ENCODE measurements around the gene RLBP1. TPM values are rescaled to one million over a fixed set of nuclear protein-coding genes. Genes with fewer than 3 reads are reported as not detected.

RLBP1 gene
- total and polyA plus RNA-seq, 2 donors (not counting 3 experiments of a cell fraction or from before 2014, with no cell fraction given) = not detected

DNA sequence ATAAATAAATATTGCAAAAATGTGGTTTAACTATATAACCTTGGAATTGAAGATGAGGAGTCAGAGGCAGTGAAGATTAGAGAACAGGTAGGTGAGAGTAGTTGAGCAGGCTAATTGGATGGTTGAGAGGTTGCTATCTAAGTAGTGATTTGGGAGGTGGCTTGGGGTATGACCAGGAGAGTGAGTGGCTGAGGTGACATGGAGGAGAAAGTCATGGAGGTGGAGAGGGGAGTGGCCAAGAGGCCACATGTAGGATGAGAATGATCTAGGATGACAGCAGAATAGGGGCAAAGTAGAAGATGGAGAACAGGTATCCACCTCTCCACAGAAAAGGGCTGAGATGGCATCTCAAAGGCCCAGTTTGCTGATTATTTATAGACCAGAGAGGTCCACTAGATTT is 10.5 kb upstream of the RLBP1 start:
- intact Hi-C loops (cut with micrococcal nuclease) = loop anchor here (1.0 kb wide), 1 partner anchor 11 kb away; the partner anchor contains the start of gene FANCI
- no peak overlapping the region for H3K4me3 ChIP-seq (replicated peaks in 1 of 3; ENCODE audit: insufficient read depth in 1 of 3, low read depth in 1 of 3, low read length in 3 of 3)
- H3K4me2 ChIP-seq (ENCODE audit: insufficient read depth, low read length) = no peak overlapping the region
- ChIA-PET CTCF (interaction anchor here (2.2 kb wide), 1 partner anchor 25 kb away, joined by 9 read pairs; no protein-coding TSS in a partner anchor), POLR2A (no interaction called here)
- no peaks in the 10 kb centered on the region for H3K9me1 ChIP-seq (replicated peaks; ENCODE audit: control insufficient read depth, extremely low read depth, insufficient read depth, low read length)
- no peaks in the 10 kb centered on the region for H3K9me3 ChIP-seq (replicated peaks; ENCODE audit: control insufficient read depth, insufficient read depth, low read length)
- H3K9ac ChIP-seq (replicated peaks; ENCODE audit: extremely low read depth, insufficient read depth, low read length) = no peak overlapping the region
- no peak for FAIRE-seq
- H3K4me1 ChIP-seq (ENCODE audit: control insufficient read depth, extremely low read depth, insufficient read depth, low read length) = no peaks in the 10 kb centered on the region
- H3K27me3 ChIP-seq (ENCODE audit: control insufficient read depth in 2 of 2, insufficient read depth in 2 of 2, low read length in 2 of 2) = peaks cover 5 to 6% of the 10 kb centered on the region in 2 experiments
- H3K27ac ChIP-seq (ENCODE audit: insufficient read depth, low read depth, low read length) = no peak overlapping the region
- no peaks in the 10 kb centered on the region for H3K36me3 ChIP-seq (ENCODE audit: control insufficient read depth in 2 of 2, extremely low read depth in 1 of 2, insufficient read depth in 2 of 2, low read length in 2 of 2)
- BruUV-seq (replicated peaks) = no TSS peak
- no peaks in the 10 kb centered on the region for H4K20me1 ChIP-seq (replicated peaks; ENCODE audit: control insufficient read depth, extremely low read depth, insufficient read depth, low read length)
- TF ChIP-seq JUN (IDR thresholded peaks at IDR 0.05; ENCODE audit: borderline replicate concordance, insufficient read depth, insufficient read length, low read depth) = no peak
- no peak for TF ChIP-seq POLR2A (IDR thresholded peaks at IDR 0.05; ENCODE audit: low read depth, low read length)
- no peak for TF ChIP-seq POLR2AphosphoS5 (IDR thresholded peaks at IDR 0.05; ENCODE audit: insufficient read depth, low read depth, low read length)
- TF ChIP-seq MYC (IDR thresholded peaks at IDR 0.05; ENCODE audit: low read depth, low read length) = no peak
- no peak for TF ChIP-seq FOS (IDR thresholded peaks at IDR 0.05; ENCODE audit: borderline replicate concordance, insufficient read depth, low read length)
- dilution Hi-C loops (cut with MboI; ENCODE audit: extremely low pct_ligation_motif_present, low sequenced_read_pairs) = no loop called here
- no peaks in the 10 kb centered on the region for H3K79me2 ChIP-seq (ENCODE audit: control insufficient read depth, insufficient read depth, low read length)
- H2AFZ ChIP-seq (ENCODE audit: low read depth, low read length) = no peak overlapping the region
- DNase-seq (ENCODE audit: low read depth, low spot score) = no peak

DNA sequence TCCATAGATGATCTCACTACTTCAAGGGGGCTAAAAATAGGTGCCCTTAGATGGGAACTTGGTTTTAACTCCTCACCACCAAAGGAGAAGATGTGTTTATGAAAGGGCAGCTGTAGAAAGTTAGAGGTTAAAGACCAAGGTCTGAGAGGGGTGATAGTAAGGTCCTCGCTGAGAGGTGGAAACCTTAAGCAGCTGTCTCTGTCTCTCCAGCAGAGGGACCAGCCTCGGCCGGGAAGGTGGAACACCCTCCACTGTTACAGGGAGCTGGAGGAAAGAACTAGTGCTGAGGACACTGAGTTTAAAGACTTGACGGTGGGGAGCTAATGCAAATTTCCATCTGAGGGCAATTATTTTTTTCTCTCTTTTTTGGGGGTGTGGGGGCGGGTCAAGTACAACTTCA is 8.9 kb upstream of the RLBP1 start:
- Histone ChIP-seq H3K9me1 (replicated peaks; ENCODE audit: control insufficient read depth, extremely low read depth, insufficient read depth, low read length) (no peaks in the 10 kb centered on the region), H3K9me3 (replicated peaks; ENCODE audit: control insufficient read depth, insufficient read depth, low read length) (no peaks in the 10 kb centered on the region), H4K20me1 (replicated peaks; ENCODE audit: control insufficient read depth, extremely low read depth, insufficient read depth, low read length) (no peaks in the 10 kb centered on the region), H3K4me2 (ENCODE audit: insufficient read depth, low read length) (no peak overlapping the region), H3K79me2 (ENCODE audit: control insufficient read depth, insufficient read depth, low read length) (no peaks in the 10 kb centered on the region), H3K9ac (replicated peaks; ENCODE audit: extremely low read depth, insufficient read depth, low read length) (no peak overlapping the region), H3K36me3 (ENCODE audit: control insufficient read depth in 2 of 2, extremely low read depth in 1 of 2, insufficient read depth in 2 of 2, low read length in 2 of 2) (no peaks in the 10 kb centered on the region), H2AFZ (ENCODE audit: low read depth, low read length) (no peak overlapping the region), H3K27ac (ENCODE audit: insufficient read depth, low read depth, low read length) (no peak overlapping the region), H3K27me3 (ENCODE audit: control insufficient read depth in 2 of 2, insufficient read depth in 2 of 2, low read length in 2 of 2) (peaks cover under 1 to 3% of the 10 kb centered on the region in 2 experiments), H3K4me1 (ENCODE audit: control insufficient read depth, extremely low read depth, insufficient read depth, low read length) (no peaks in the 10 kb centered on the region), H3K4me3 (replicated peaks in 1 of 3; ENCODE audit: insufficient read depth in 1 of 3, low read depth in 1 of 3, low read length in 3 of 3) (no peak overlapping the region)
- dilution Hi-C loops (cut with MboI; ENCODE audit: extremely low pct_ligation_motif_present, low sequenced_read_pairs) = no loop called here
- FAIRE-seq = no peak
- ChIA-PET POLR2A (no interaction called here), CTCF (interaction anchor here (0.6 to 2.2 kb wide), 3 partner anchors 8 to 23 kb away, joined by 3 to 9 read pairs (median 3); no protein-coding TSS in a partner anchor)
- intact Hi-C loops (cut with micrococcal nuclease) = no loop called here
- BruUV-seq (replicated peaks) = no TSS peak
- no peak for TF ChIP-seq EZH2 (IDR thresholded peaks at IDR 0.05; ENCODE audit: borderline replicate concordance, low read depth, low read length, severe bottlenecking)
- TF ChIP-seq GATA2 (IDR thresholded peaks at IDR 0.05; ENCODE audit: insufficient read depth, insufficient read length, low read depth, low read length) = no peak
- no peak for TF ChIP-seq JUN (IDR thresholded peaks at IDR 0.05; ENCODE audit: borderline replicate concordance, insufficient read depth, insufficient read length, low read depth)
- TF ChIP-seq, protein P1, sequence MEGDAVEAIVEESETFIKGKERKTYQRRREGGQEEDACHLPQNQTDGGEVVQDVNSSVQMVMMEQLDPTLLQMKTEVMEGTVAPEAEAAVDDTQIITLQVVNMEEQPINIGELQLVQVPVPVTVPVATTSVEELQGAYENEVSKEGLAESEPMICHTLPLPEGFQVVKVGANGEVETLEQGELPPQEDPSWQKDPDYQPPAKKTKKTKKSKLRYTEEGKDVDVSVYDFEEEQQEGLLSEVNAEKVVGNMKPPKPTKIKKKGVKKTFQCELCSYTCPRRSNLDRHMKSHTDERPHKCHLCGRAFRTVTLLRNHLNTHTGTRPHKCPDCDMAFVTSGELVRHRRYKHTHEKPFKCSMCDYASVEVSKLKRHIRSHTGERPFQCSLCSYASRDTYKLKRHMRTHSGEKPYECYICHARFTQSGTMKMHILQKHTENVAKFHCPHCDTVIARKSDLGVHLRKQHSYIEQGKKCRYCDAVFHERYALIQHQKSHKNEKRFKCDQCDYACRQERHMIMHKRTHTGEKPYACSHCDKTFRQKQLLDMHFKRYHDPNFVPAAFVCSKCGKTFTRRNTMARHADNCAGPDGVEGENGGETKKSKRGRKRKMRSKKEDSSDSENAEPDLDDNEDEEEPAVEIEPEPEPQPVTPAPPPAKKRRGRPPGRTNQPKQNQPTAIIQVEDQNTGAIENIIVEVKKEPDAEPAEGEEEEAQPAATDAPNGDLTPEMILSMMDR (IDR thresholded peaks at IDR 0.05; ENCODE audit: extremely low read depth in 1 of 2, insufficient read depth in 1 of 2, low read depth in 1 of 2, low read length in 2 of 2) = no peak
- TF ChIP-seq, protein P2, sequence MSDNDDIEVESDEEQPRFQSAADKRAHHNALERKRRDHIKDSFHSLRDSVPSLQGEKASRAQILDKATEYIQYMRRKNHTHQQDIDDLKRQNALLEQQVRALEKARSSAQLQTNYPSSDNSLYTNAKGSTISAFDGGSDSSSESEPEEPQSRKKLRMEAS (IDR thresholded peaks at IDR 0.05; ENCODE audit: insufficient read depth, insufficient read length) = no peak
- TF ChIP-seq MYC (IDR thresholded peaks at IDR 0.05; ENCODE audit: low read depth, low read length) = no peak
- TF ChIP-seq POLR2AphosphoS5 (IDR thresholded peaks at IDR 0.05; ENCODE audit: insufficient read depth, low read depth, low read length) = no peak
- TF ChIP-seq FOS (IDR thresholded peaks at IDR 0.05; ENCODE audit: borderline replicate concordance, insufficient read depth, low read length) = no peak
- TF ChIP-seq POLR2A (IDR thresholded peaks at IDR 0.05; ENCODE audit: low read depth, low read length) = no peak
- no peak for DNase-seq (ENCODE audit: low read depth, low spot score)
